Fibroblast of pulmonary artery (primary cell): ENCODE data around the gene RSPRY1.

ENCODE experiments used
- DNase-seq: peaks from one replicate; pipeline ENCODE4 v3.0.0-alpha.2; 2010; ENCODE audit warnings: low read depth
- H3K4me3 ChIP-seq: replicated peaks from 2 replicates; pipeline ENCODE4 v1.5.1; 2011; ENCODE audit warnings: low read depth, mild to moderate bottlenecking, control low read depth, low read length, moderate library complexity
- TF ChIP-seq, protein P1 (sequence below): IDR thresholded peaks from 2 replicates; pipeline ENCODE4 v1.5.1; 2011; ENCODE audit warnings: mild to moderate bottlenecking, control low read depth, low read length, inconsistent platforms; ENCODE audit errors: missing control alignments

The RSPRY1 gene

DNA sequence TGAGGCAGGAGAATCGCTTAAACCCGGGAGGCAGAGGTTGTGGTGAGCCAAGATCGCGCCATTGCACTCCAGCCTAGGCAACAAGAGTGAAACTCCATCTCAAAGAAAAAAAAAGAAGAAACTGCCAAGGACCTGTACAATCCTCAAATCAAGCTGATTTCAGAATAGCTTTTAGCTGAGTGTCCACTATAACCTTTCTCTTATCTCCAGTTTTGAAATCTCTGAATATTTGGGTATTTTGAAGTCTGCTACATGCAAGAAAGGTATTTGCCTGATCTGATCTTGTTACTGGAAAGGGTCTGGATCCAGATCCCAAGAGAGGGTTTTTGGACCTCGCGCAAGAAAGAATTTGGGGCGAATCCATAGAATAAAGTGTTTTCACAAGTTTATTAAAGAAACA lies 39.8 kb downstream of the RSPRY1 start:
- TF ChIP-seq, protein P1, sequence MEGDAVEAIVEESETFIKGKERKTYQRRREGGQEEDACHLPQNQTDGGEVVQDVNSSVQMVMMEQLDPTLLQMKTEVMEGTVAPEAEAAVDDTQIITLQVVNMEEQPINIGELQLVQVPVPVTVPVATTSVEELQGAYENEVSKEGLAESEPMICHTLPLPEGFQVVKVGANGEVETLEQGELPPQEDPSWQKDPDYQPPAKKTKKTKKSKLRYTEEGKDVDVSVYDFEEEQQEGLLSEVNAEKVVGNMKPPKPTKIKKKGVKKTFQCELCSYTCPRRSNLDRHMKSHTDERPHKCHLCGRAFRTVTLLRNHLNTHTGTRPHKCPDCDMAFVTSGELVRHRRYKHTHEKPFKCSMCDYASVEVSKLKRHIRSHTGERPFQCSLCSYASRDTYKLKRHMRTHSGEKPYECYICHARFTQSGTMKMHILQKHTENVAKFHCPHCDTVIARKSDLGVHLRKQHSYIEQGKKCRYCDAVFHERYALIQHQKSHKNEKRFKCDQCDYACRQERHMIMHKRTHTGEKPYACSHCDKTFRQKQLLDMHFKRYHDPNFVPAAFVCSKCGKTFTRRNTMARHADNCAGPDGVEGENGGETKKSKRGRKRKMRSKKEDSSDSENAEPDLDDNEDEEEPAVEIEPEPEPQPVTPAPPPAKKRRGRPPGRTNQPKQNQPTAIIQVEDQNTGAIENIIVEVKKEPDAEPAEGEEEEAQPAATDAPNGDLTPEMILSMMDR: no peak
- DNase-seq: no peak
- no peak overlapping the region for H3K4me3 ChIP-seq

DNA sequence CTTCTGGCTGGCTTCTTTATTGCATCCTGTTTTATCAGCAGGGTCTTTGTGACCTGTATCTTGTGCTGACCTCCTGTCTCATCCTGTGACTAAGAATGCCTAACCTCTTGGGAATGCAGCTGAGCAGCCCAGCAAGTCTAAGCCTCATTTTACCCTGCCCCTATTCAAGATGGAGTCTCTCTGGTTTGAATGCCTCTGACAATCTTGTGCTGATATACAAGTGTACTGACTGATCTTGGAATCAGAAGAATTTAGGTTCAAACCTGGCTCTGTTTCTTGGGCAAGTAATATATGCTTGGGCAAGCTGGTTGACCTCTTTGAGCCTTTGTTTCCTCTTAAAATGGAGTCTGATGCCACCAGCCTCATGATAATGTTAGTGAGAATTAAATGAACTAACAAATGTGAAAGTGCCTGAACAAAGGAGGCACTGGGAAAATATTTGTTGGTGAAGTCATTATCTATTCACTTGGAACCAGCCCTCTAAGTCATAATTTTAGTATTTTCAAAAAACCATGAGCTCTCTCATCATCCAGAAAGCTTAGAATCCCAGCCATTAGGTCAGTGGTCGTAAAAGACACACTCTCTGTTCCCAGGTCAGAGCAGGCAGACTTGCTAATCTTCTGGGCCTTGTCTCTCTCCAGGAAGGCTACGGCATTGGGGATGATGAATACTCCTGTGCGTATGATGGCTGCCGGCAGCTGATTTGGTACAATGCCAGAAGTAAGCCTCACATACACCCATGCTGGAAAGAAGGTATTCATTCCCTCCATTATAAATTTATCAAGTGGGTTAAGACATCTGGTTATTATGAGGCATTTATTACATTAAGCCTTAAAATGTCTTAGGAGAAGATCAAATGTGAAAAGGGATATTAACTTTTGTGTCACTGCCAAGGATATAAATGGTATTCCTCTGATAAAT lies 40.8 kb downstream of the RSPRY1 start:
- no peak overlapping the region for H3K4me3 ChIP-seq
- TF ChIP-seq, protein P1: no peak
- no peak for DNase-seq

DNA sequence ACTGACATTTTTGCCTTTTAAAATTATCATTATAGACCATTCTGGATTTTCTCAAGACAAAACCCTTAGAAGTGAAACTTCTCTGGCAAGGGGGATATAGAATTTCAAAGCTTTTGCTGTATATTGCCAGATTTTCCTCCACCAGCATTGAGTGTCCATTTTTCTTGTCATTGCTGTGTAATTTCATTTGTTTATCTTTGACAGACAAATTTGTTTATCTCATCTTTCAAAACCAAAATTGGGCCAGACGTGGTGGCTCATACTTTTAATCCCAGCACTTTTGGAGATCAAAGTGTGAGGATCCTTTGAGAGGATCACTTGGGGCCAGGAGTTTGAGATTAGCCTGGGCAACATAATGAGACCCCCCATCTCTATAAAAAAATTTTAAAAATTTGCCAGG lies 43.0 kb downstream of the RSPRY1 start:
- TF ChIP-seq, protein P1: no peak
- no peak overlapping the region for H3K4me3 ChIP-seq
- DNase-seq: no peak

DNA sequence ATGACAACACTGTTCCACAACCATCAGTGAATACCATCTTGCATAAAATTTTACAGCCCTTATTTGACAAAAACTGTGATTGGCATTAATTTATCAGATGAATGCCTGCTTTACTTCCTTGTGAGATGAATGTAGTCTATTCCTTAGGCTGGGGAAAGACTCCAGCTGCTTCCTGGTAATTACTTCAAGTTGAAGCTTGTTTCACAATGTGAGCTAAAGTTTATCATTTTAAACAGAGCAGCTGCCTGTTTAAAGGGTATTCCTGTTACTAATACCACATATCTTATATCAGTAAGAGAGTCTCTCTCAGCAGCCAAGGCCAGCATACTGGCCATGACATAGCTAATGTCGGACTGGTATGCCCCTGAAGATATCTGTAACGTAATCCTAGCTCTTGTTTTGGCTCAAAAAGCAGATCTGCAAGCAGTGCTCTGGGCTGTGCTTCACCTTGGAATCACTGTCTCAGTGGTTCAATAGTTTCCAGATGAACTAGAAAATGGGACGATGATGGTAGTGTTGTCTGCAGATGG lies 45.8 kb downstream of the RSPRY1 start:
- no peak overlapping the region for H3K4me3 ChIP-seq
- TF ChIP-seq, protein P1: no peak
- no peak for DNase-seq

DNA sequence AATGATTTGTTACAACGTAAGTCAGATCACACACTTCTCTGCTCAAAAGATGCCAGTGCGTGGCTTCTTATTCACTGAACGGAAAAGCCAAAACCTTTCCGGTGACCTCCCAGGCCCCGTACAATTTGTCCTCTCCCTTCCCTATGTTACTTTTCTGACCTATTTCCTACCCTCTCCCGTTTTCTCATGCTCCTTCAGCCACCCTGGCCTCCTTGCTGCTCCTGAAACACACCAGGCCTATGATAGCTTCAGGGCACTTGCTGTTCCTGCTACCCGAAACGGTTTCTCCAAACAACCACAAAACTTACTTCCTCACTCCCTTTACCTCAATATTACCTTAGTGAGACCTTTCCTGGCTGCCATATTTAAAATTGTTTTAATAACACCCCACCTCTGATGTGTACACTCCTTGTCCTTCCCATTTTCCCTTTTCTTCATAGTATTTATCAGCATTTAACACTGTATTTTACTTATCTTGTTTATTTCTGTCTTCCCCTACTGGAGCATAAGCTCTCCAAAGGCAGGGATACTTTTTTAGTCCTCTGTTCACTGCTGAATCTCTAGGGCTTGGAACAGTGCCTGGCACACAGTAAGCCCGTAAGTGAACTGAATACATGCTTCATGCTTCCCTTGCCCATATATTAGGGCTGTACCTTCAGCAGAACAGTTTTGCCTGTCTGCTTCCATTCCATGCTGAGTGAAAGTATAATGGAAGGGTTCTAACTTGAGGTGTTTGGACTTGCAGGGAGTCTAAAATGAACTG lies 48.0 kb downstream of the RSPRY1 start:
- no peak overlapping the region for H3K4me3 ChIP-seq
- TF ChIP-seq, protein P1: no peak

DNA sequence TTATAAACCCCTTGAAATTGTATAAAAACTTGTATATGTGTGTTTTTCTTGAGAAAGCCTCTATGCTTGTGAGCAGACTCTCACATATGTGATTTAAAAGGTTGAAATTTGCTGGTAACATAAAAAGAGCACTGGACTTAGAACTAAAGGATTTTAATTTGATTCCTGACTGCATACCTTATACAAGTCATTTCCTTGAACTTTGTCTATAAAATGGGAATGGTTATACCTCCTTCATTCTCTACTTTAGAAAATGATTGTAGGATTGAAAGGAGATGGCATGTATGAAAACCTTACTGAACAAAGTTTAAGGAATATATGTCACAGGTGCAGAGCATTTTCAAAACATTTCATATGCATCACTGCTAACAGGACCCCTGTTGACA lies 48.6 kb downstream of the RSPRY1 start:
- H3K4me3 ChIP-seq: no peak overlapping the region
- TF ChIP-seq, protein P1: no peak
- no peak for DNase-seq

More for the DNA sequence above, 48.0 kb downstream of the RSPRY1 start:
- DNase-seq: no peak
